Hypothalamus (tissue), 51 donors: ENCODE measurements around the gene CTNNA3.

ENCODE experiments used
- DNase-seq, 51 donors: peaks; one replicate each; lab custom pipeline; 2025; lab: John Stamatoyannopoulos, UW

CTNNA3 gene

DNA sequence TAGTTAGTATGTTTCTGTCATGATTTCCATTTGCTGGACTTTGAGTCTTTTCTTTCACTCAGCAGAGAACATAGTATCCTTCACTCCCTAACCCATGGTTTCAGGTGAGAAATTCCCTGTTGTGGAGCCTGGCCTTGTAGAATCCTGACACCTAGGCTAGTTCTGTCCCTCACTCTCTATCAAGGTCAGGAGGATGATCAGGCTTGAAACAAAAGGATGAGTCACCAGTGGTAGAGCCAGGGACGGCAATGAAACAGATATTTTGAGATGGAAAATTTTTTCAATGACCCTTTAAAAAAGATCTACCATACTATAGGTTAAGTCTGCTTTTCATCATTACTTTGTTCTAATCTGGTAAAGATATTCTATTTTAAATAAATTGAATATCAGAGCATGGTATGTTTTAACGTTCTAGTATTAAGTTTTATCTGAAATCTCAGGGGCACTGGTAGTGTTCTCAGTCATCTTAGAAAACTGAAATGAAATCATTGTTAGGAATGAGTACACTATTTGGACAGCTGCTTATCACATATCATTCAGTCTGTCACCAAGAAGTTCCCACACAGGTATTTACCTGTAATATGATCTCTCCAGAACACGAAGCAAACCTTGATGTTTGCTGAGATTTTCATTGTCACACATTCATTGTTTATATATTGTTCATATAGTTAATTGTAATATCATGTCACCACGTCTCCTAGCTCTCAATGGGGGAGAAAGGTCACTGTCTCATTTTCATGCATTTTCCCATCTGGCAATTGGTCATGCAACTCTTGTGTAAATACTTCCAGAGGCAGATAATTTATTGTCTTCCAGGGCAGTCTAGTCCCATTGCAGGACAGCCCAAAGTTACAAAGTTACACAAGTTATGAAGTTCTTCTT, 1070.0 kb downstream of the CTNNA3 start:
- DNase-seq: no peak

DNA sequence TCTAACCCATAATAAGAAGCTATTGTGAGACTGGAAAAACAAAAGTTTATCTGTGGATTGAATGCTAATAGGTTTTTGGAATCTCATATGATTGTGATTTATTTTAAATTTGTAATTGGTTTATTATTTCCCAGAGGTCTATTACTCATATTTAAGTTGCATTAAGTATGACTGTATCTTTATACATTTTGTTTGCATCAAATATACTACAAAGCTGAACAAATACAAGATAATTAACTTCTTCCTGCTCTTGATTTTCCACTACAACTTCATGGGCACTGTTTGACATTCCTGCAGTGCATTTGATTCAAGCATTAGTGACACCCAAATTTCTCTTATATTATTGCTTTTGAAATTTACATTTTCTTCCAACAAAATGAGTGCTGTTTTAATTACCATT, 1073.9 kb downstream of the CTNNA3 start:
- DNase-seq: no peak

- no peak for DNase-seq
Observed at GRCh38 chr10:66604195-66604594, 1091.8 kb downstream of the CTNNA3 start.

DNA sequence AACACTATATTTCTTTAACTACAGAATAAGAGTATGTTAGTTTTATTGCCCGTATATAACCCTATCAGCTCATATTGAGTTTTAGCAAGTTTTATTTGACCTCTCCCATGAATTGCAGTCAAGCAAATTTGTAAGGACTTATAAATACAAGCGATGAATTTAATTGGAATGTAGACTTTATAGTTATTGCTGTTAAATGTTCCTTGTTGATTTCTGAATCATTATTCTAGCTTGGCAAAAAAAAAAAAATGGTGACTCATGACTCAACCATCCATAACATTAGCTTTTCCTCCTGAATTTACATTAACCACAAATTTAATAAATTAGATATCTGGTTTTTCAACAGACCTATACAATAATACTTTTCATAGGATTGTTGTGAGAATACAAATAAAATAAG, 1104.1 kb downstream of the CTNNA3 start:
- DNase-seq: no peak

- no peak for DNase-seq
Observed at GRCh38 chr10:66587680-66588050, 1108.3 kb downstream of the CTNNA3 start.

- DNase-seq: no peak
Observed at GRCh38 chr10:66586897-66587679, 1108.9 kb downstream of the CTNNA3 start.

- DNase-seq: no peak
Observed at GRCh38 chr10:66586073-66586472, 1109.9 kb downstream of the CTNNA3 start.

DNA sequence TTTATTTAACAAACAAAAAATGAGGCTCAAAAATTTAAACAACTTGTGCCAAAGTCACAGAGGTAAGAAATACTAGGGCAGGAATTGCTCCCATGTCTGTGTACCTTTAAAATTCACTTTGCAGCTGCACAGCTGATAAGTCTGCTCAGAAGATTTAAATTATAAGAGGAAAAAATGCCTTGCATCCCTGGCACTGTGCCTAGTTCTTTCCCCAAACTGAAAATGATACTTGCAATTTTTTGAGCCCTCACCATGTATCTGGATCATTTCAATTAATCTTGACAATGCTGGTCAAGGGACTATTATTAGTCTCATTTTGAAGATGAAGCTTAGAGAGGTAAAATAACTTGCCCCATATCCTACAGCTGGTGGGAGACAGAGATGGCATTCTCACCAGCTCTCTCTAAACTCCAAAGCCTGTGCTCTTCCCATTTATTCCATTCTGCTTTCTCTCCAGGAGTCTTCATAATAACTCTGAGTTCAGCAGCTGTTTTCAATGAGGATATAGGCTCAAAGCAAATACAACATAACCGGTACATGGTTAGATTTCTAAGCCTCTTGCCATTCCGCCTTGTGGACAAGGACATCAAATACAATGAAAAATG, 1120.6 kb downstream of the CTNNA3 start:
- DNase-seq: no peak

DNA sequence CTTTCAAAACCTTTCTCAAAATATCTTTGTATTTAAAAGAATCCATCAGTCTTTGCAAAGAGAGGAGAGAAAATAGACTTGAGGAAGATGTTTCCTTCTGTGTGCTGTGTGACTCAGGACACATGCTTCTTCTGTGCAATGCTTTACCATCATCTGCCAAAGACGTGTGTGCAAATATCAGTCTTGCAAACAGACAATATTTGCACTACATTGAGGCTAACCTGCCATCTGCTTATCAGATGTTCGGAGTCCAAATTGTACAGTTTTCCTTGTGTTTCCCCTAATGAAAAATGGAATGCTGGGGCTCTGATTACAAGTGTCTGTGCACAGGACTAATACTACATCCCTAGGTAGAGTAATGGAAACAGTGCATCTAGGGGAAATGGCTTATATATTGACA, 1123.3 kb downstream of the CTNNA3 start:
- no peak for DNase-seq

DNA sequence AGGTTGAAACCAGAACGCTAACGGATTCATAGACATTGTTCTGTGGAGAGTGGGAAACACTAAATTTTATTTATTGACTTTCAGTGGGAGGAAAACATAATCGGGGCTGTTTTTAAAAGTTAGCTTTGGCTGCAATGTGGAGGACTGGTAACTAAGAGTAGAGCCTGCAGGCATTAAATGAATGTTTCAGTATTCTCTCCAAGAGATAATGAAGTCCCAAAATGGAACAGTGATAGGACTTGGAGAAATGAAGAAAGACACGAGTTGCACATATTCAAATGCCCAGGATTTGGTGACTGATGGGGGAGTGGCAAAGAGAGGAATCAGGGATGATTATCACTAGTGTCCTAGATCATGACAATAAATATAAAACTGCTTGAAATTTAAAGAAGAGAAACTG, 1130.0 kb downstream of the CTNNA3 start:
- no peak for DNase-seq

GRCh38 chr10:66564287-66564686, 1131.7 kb downstream of the CTNNA3 start:
- no peak for DNase-seq

GRCh38 chr10:66555061-66555460, 1140.9 kb downstream of the CTNNA3 start:
- DNase-seq: no peak

DNA sequence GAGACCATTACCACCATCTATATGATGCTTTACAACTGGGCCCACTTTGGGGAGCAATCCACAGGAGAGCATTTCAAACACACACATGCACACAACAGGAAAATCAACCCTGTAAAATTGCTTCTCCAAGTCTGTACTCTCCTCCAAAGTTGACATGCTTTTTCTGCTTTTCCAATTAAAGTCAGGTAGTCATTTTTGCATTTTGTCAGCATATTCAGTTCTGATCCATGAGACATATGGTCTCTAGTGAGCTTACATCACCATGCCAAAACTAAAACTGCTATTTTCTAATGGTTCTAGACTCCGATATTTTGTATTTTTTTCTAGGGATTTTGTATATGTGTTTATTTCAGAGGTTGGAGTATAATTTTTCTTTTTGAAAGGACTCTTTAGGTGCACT, 1143.7 kb downstream of the CTNNA3 start:
- DNase-seq: no peak

DNA sequence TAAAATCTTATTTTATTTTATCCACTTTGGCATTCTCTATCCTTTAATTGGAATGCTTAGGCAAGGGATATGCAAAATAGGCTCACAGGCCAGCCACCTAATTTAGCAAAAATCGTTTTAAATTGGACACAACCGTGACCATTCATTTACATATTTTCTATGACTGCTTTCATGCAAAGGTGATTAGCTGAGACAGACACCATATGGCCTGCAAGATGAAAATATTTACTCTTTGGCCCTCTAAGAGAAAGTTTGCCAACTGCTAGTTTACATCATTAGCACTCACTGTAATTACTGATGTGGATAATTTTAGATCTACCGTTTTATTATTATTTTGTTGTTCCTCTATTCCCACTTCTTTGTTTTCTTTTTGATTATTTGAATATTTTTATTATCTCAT, 1145.6 kb downstream of the CTNNA3 start:
- no peak for DNase-seq

DNA sequence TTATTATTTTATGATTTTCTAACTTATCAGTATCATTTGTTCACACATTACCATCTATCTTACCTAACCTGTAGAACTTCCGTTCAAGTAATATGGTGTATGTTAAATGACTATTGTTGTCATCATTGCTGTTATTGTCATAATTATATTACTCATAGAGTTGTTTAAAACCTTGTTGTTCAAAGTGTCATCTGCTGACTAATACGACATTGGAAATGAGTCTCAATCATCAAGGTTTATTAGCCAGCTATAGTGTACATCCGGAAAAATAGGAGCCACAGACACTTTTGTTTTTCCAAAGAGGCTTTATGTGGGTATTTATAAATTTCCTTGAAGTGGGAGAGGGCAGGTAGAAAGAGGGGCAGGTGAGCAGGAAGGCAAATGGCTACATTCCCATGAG, 1157.1 kb downstream of the CTNNA3 start:
- no peak for DNase-seq

DNA sequence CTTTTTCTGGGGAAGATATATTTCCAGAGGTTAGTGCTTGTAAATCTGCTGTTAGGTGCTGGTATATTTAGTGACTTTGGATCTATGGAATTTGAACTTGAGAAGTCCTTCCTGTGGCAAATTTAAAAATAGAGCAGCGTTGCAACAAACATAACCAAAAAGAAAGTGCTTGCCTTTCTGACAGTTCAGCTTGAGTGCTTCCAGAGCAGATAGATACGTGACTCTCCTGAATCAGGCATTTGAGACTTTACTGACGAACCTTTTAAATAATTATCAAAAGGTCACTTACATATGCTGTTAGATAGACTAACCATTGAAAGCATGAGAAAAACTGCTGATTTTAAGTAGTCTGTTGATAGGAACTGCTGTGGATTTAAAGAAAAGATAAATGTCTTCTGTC, 1157.6 kb downstream of the CTNNA3 start:
- DNase-seq: no peak

DNA sequence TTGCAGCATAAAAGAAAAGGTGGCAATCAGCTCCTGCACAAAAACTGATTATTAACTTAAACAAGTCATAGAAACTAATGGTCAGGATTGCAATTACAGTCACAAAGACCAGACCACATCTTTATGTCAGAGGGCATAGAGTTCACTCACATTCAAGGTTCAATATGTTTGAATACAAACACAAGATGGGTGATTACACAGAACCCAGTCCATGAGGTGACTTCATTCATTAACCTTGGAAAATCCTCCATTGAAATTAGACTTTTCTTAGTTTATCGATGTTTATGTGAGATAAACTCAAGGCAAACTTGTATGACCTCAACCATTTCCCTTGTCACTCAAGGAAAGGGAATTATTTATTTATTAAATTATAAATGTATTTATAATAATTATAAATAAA, 1158.8 kb downstream of the CTNNA3 start:
- DNase-seq: no peak

DNA sequence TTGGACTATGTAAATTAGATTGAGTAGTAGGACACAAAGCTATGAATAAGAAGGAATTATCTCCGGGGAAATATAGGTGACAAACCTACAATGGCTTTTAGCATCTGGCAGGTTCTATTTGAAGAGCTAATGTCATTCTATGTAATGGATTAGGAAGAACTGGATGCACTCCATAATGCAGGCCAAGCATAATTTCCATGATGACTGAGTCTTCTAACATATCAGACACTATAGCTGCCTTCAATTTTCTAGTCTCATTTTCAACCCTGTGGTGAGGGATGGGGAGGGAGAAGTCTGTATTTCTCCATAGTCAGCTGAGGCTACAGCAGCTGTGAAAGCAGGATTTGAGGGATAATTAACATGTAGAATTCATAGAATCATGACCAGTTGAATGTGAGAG, 1160.6 kb downstream of the CTNNA3 start:
- DNase-seq: no peak

GRCh38 chr10:66534866-66535265, 1161.1 kb downstream of the CTNNA3 start:
- DNase-seq: no peak

GRCh38 chr10:66521506-66521905, 1174.5 kb downstream of the CTNNA3 start:
- no peak for DNase-seq

GRCh38 chr10:66519616-66520015, 1176.4 kb downstream of the CTNNA3 start:
- no peak for DNase-seq

- no peak for DNase-seq
Observed at GRCh38 chr10:66514666-66515065, 1181.3 kb downstream of the CTNNA3 start.
